Activated CD8-positive, alpha-beta T cell treated with anti-CD3 and anti-CD28 coated beads, Interleukin-2, amount 10 ng/mL, durations not matched to agents 7 days and 5 days (primary cell): ENCODE results near the gene TSPAN19. TPM values are rescaled to one million over a fixed set of nuclear protein-coding genes. Genes with fewer than 3 reads are reported as not detected.
A peak's percentile ranks its signal among the peaks of the same experiment; 100 is the strongest.

Source experiments
- ATAC-seq: fragments of 150-1000 bp; cut with Tn5 transposase; one replicate; pipeline ENCODE4 v1.10.0; 2021; ENCODE audit warnings: moderate library complexity
- CTCF ChIA-PET: fragments of 350-600 bp; sonication (Branson Sonifier 250); formaldehyde crosslinking; loops from one replicate; lab custom pipeline; 2021; ENCODE audit warnings: antibody characterized with exemption; lab: Charles Lee
- POLR2A ChIA-PET: fragments of 350-600 bp; sonication (Branson Sonifier 250); formaldehyde crosslinking; loops from one replicate; lab custom pipeline; 2021; ENCODE audit warnings: antibody characterized with exemption; lab: Charles Lee
- DNase-seq: peaks from one replicate; pipeline ENCODE4 v3.0.0-alpha.2; 2020
- H3K27ac Mint-ChIP-seq: one replicate; pipeline ENCODE4 v1.8.0; 2021; ENCODE audit warnings: mild to moderate bottlenecking, mixed read lengths
- H3K27me3 Mint-ChIP-seq: one replicate; pipeline ENCODE4 v1.8.0; 2021; ENCODE audit warnings: low read depth, mixed read lengths
- H3K36me3 Mint-ChIP-seq: one replicate; pipeline ENCODE4 v1.8.0; 2021; ENCODE audit warnings: low read depth, mixed read lengths
- H3K4me1 Mint-ChIP-seq: one replicate; pipeline ENCODE4 v1.8.0; 2021; ENCODE audit warnings: low read depth, mixed read lengths
- H3K4me3 Mint-ChIP-seq: one replicate; pipeline ENCODE4 v1.8.0; 2021; ENCODE audit warnings: mild to moderate bottlenecking, mixed read lengths
- H3K9me3 Mint-ChIP-seq: one replicate; pipeline ENCODE4 v1.8.0; 2022; ENCODE audit warnings: mixed read lengths; ENCODE audit not compliant: insufficient read depth
- total RNA-seq, 2 experiments: library from RNA; stranded (reverse); gene quantifications; one replicate each; pipeline ENCODE4 v1.2.3, GENCODE V29; 2021

Gene TSPAN19
- not detected for total RNA-seq

DNA sequence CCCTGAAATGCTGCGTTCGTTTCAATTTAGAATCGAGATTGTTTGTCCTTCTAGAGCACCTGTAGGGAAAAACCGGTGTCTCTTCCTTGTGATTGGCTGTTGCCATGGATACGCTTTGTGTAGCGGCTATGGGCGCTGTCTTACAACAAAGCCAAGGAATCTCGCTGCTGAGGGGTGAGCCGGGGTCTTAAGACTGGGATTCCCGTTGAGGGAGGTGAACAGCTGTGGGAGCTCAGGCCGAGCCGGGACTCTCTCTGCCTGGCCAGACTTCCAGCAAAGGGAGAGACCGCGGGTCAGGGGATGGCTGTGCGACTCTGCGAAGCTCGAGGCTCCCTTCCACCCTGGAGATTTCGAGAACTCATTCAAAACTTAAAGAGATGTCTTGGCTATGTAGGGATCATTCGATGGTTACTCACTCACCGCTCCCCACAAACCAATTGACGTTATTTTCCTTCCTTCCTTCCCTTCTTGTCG lies at the start of gene TSPAN19, which contains the start of gene LRRIQ1:
Gene TSPAN19 (minus strand): TSS at position 44 of the 474 bp plus-strand sequence. CDS start 6,331 bp downstream, outside the sequence.
Gene LRRIQ1 (plus strand): TSS at position 118 of the 474 bp plus-strand sequence. CDS start 1,826 bp downstream, outside the sequence.
- no peaks in the 10 kb centered on the region for H3K36me3 Mint-ChIP-seq
- peaks cover 5% of the 10 kb centered on the region for H3K4me1 Mint-ChIP-seq
- POLR2A ChIA-PET, result no interaction called here
- peak within 1 kb of the TSS; percentile 68 for H3K4me3 Mint-ChIP-seq
- CTCF ChIA-PET, result interaction anchor here (0.6 to 1.3 kb wide), 2 partner anchors 42 to 161 kb away, joined by 3 to 5 read pairs; no protein-coding TSS in a partner anchor
- H3K9me3 Mint-ChIP-seq, result no peaks in the 10 kb centered on the region
- H3K27me3 Mint-ChIP-seq, result peaks cover 6% of the 10 kb centered on the region
- H3K27ac Mint-ChIP-seq, result no peak within 1 kb of the TSS
- DNase-seq, result peak; percentile 48
- ATAC-seq, result peak; percentile 71

DNA sequence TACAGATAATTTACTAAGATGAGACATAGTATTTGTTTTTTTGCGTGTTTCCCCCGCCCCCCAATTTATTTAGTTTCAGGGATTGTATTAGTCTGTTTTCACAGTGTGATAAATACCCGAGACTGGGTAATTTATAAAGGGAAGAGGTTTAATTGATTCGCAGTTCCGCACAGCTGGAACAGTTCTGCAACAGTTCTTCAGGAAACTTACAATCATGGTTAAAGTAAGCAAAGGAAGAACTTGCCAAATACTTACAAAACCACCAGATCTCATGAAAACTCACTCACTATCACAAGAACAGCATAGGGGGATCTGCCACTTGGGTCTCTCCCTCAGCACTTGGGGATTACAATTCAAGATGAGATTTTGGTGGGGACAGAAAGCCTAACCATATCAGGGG lies 49.0 kb upstream of the TSPAN19 start:
- H3K4me1 Mint-ChIP-seq, result no peaks in the 10 kb centered on the region
- H3K4me3 Mint-ChIP-seq, result no peak overlapping the region
- ATAC-seq (no peak), DNase-seq (no peak)
- no peaks in the 10 kb centered on the region for H3K36me3 Mint-ChIP-seq
- CTCF ChIA-PET, result no interaction called here
- no peaks in the 10 kb centered on the region for H3K27me3 Mint-ChIP-seq
- no peaks in the 10 kb centered on the region for H3K9me3 Mint-ChIP-seq
- H3K27ac Mint-ChIP-seq, result no peak overlapping the region
- POLR2A ChIA-PET, result no interaction called here

DNA sequence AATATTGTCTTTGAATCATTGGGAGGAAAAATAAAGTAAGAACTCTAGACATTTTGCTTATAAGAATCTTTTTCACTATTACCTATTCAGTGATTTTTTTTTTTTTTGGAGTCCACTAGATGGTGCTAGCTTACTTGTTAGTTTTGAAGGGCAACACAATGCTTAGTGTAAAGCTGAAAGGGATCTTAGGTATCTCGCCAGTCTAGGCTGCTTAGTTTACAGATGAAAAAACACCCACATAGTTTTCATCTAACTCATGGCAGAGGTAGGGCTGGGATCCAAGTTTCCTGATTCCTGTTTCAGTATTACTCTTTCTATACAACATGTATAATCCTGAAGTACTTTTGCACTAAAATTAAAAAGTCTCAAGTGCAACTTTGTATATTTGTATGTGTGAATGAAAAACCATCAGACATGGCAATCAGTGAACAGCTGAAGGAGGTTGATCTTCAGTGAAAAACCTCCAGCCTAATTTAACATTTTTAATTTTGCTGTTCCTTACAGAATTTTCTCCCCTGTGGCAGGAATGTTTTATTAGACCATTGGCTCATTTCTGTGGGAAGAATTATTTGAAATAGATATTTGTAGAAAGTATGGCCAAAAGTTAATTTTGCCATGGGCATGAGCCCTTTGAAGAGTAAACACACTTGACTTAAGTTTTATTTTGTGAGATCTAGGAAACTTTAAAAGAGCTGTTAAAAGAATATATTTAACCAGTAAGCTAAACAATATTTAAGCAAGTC lies 40.8 kb upstream of the TSPAN19 start:
- ATAC-seq (no peak), DNase-seq (no peak)
- no peak overlapping the region for H3K27ac Mint-ChIP-seq
- POLR2A ChIA-PET, result no interaction called here
- no peaks in the 10 kb centered on the region for H3K9me3 Mint-ChIP-seq
- CTCF ChIA-PET, result interaction anchor here (1.3 kb wide), 1 partner anchor 20 kb away, joined by 5 read pairs; no protein-coding TSS in a partner anchor
- no peaks in the 10 kb centered on the region for H3K27me3 Mint-ChIP-seq
- H3K36me3 Mint-ChIP-seq, result no peaks in the 10 kb centered on the region
- no peaks in the 10 kb centered on the region for H3K4me1 Mint-ChIP-seq
- H3K4me3 Mint-ChIP-seq, result no peak overlapping the region

DNA sequence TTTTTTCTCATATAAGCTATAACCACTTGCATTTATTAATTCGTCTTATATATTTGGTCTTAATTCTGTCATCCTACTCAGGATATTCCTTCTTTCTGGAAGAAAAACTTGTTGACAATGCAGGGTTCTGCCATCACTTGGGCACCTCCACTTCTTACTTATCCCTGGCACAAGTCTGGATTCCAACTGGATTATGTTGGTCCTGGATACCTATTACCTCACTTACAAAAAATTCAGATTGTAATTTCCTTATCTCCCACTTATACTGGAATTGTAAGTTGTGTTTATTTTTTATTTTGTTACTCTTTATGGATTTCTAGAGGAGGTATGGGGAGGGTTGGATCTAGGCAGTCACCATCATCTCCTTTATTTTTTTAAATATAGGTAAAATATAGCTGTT lies 36.7 kb upstream of the TSPAN19 start:
- DNase-seq, result no peak
- POLR2A ChIA-PET, result no interaction called here
- CTCF ChIA-PET, result no interaction called here
- no peak overlapping the region for H3K4me3 Mint-ChIP-seq
- ATAC-seq, result no peak
- H3K9me3 Mint-ChIP-seq, result no peaks in the 10 kb centered on the region
- no peak overlapping the region for H3K27ac Mint-ChIP-seq
- H3K36me3 Mint-ChIP-seq, result no peaks in the 10 kb centered on the region
- H3K27me3 Mint-ChIP-seq, result no peaks in the 10 kb centered on the region
- H3K4me1 Mint-ChIP-seq, result no peaks in the 10 kb centered on the region

DNA sequence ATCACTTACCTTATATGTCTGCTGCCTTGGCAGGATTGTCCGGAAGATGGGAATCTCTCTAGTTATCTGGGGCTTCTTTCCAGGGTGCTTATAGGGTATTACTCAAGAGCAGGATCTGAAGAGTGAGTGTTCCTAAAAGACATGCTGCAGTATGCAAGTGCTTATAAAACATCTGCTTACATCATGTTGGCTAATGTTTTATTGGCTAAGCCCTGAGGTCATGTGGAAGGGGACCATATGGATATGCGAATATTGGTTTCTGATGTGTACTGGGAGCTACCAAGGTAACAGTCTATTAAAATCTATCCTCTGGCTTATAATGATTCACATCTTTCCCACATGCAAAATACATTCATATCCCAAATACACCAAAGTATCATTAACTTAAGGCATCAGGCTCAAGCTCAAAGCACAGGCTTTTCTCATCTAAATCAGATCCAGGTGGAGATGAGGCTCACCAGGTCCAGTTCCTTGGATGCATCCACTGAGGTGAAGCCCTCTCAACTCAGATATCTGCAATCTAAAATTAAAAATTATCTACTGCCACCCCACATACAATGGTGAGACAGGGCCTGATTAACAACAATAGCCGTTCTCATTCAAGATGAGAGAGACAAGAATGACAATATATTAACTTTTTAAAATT lies 29.9 kb upstream of the TSPAN19 start:
- DNase-seq (no peak), ATAC-seq (no peak)
- no peaks in the 10 kb centered on the region for H3K27me3 Mint-ChIP-seq
- no peaks in the 10 kb centered on the region for H3K4me1 Mint-ChIP-seq
- POLR2A ChIA-PET, result no interaction called here
- no peak overlapping the region for H3K4me3 Mint-ChIP-seq
- H3K36me3 Mint-ChIP-seq, result no peaks in the 10 kb centered on the region
- CTCF ChIA-PET, result no interaction called here
- no peak overlapping the region for H3K27ac Mint-ChIP-seq
- no peaks in the 10 kb centered on the region for H3K9me3 Mint-ChIP-seq

DNA sequence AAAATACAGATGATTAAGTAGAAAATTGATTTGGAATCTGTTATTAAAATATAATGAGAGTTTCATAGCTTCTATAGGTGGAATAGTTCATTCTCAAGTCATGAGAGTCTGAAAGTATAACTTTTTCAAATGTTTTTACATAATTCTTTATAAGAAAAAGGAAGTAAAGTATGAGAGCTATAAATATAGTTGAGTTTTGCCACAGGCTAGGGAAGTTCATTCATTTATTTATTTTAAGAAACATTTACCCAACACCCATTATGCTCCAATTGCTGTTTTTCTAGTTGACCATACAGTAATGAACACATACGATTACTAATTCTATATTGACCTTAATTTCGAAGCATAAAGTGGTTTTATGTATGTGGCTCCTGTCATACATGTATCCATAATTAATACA lies 24.8 kb upstream of the TSPAN19 start:
- no peak overlapping the region for H3K4me3 Mint-ChIP-seq
- ChIA-PET POLR2A (no interaction called here), CTCF (no interaction called here)
- H3K27me3 Mint-ChIP-seq, result no peaks in the 10 kb centered on the region
- no peaks in the 10 kb centered on the region for H3K4me1 Mint-ChIP-seq
- no peak overlapping the region for H3K27ac Mint-ChIP-seq
- ATAC-seq, result no peak
- no peak for DNase-seq
- no peaks in the 10 kb centered on the region for H3K36me3 Mint-ChIP-seq
- no peaks in the 10 kb centered on the region for H3K9me3 Mint-ChIP-seq

DNA sequence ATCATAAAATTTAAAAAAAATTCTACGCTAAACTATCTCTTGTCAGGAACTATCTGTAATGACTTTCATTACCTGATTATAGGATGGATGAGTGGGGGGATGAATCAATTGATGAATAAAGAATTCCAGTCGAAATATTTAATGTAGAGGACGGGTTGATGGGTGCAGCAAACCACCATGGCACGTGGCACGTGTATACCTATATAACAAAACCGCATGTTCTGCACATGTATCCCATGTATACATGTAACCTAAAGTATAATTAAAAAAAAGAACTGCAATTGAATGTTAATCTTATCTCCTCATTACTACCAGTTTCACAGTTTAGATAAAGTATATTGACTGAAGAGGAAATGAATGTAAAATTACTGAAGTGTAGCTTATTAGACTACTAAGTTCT lies 23.5 kb upstream of the TSPAN19 start:
- ATAC-seq, result no peak
- ChIA-PET POLR2A (no interaction called here), CTCF (no interaction called here)
- H3K4me3 Mint-ChIP-seq, result no peak overlapping the region
- H3K4me1 Mint-ChIP-seq, result no peaks in the 10 kb centered on the region
- H3K27ac Mint-ChIP-seq, result no peak overlapping the region
- no peaks in the 10 kb centered on the region for H3K27me3 Mint-ChIP-seq
- H3K9me3 Mint-ChIP-seq, result no peaks in the 10 kb centered on the region
- no peaks in the 10 kb centered on the region for H3K36me3 Mint-ChIP-seq
- no peak for DNase-seq

DNA sequence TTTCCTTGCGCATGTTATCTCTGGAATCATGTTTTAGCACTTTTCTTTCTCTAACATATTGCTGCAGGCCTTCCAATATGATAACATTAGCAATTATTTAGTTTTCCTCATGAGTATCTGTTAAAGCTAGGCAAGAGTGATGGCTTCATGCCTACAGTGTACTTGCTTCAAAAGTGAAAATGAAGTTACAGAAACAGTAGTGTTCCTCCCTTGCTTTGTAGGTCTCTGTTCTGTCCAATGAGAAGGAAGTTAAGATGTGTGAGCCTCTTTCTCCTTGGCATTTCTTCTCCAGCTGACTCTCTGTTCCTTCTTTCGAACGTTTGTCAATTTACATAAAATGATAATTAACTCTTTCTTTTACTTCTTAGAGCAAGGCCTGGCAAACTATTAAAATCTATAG lies 22.3 kb upstream of the TSPAN19 start:
- CTCF ChIA-PET, result interaction anchor here (0.9 to 1.9 kb wide), 8 partner anchors 10 to 183 kb away, joined by 3 to 5 read pairs (median 4); no protein-coding TSS in a partner anchor
- Mint-ChIP-seq H3K27me3 (no peaks in the 10 kb centered on the region), H3K9me3 (no peaks in the 10 kb centered on the region), H3K4me3 (no peak overlapping the region), H3K27ac (no peak overlapping the region), H3K4me1 (no peaks in the 10 kb centered on the region), H3K36me3 (no peaks in the 10 kb centered on the region)
- ATAC-seq, result no peak
- no peak for DNase-seq
- POLR2A ChIA-PET, result no interaction called here

DNA sequence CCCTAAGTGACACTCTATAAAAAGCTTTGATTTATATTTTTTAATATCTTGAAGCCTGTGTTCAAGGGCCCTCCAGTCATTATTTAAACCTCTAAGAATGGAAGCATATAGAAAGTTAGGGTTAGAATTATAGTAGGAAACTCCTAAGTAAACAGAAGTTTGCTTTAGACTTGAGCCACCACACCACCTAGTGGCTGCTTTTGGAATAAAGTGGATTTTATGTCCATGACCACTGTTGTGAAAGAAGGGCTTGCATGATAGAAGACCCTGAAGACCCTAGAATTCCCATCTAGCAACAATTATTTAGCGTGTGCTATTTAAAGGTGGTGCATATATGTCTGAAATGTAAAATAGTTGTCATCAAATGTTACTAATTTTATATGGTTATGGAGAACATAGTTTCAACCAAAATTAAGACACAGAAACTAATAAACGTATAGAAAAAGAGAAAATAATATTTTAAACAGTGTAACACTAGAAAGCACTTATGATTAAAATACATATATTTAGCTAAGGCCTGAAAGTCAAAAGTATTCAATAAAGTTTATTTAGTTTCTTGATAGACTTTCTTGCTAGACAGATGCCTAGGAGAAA lies 21.4 kb upstream of the TSPAN19 start:
- Mint-ChIP-seq H3K27me3 (no peaks in the 10 kb centered on the region), H3K4me3 (no peak overlapping the region), H3K4me1 (no peaks in the 10 kb centered on the region), H3K27ac (no peak overlapping the region), H3K36me3 (no peaks in the 10 kb centered on the region), H3K9me3 (no peaks in the 10 kb centered on the region)
- ChIA-PET CTCF (interaction anchor here (0.9 to 1.9 kb wide), 10 partner anchors 9 to 193 kb away, joined by 3 to 5 read pairs (median 4); no protein-coding TSS in a partner anchor), POLR2A (no interaction called here)
- DNase-seq (peak; percentile 44), ATAC-seq (no peak)

DNA sequence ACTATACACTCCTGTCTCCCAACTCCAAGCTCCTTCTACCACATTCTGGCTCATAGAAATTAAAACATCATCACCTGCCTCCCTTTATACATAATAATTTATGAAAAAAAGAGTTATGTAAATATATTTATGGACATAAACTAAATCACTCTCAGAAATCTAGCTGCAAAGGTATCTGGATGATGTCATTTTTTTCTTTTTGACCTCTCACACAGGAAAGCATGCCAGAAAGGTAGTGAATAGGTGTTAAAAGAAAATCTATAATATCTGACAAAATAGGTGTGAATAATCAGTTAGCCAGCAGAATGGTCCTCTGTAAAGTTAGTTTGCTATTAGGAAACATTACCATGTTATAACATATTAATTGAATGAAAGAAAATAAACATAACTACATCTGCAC lies 7.8 kb upstream of the TSPAN19 start:
- no peaks in the 10 kb centered on the region for H3K4me1 Mint-ChIP-seq
- no peaks in the 10 kb centered on the region for H3K9me3 Mint-ChIP-seq
- H3K36me3 Mint-ChIP-seq, result no peaks in the 10 kb centered on the region
- CTCF ChIA-PET, result interaction anchor here (1.2 kb wide), 1 partner anchor 14 kb away, joined by 4 read pairs; no protein-coding TSS in a partner anchor
- POLR2A ChIA-PET, result no interaction called here
- no peaks in the 10 kb centered on the region for H3K27me3 Mint-ChIP-seq
- no peak overlapping the region for H3K4me3 Mint-ChIP-seq
- ATAC-seq (no peak), DNase-seq (no peak)
- H3K27ac Mint-ChIP-seq, result no peak overlapping the region

DNA sequence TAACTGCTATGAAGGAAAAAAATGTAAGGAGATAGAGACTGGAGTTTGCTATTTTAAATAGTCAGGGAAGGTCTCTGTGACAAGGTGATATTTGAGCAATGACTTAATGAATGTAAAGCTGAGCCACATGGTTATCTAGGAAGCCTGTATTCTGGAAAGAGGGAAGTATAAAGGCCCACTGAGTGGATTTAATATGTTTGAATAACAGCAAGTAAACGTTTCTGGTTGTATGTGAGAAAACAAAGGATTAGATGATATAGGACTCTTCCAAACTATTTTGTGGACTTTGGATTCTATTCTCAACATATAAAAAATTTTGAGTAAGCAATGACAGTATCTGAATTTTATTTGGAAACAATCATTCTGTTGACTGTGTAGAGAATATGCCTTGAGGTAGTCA lies 5.3 kb upstream of the TSPAN19 start:
- no peaks in the 10 kb centered on the region for H3K36me3 Mint-ChIP-seq
- POLR2A ChIA-PET, result no interaction called here
- ATAC-seq (no peak), DNase-seq (no peak)
- CTCF ChIA-PET, result no interaction called here
- no peak overlapping the region for H3K4me3 Mint-ChIP-seq
- peaks cover 2% of the 10 kb centered on the region for H3K27me3 Mint-ChIP-seq
- no peaks in the 10 kb centered on the region for H3K9me3 Mint-ChIP-seq
- H3K27ac Mint-ChIP-seq, result no peak overlapping the region
- H3K4me1 Mint-ChIP-seq, result peaks cover 1% of the 10 kb centered on the region

DNA sequence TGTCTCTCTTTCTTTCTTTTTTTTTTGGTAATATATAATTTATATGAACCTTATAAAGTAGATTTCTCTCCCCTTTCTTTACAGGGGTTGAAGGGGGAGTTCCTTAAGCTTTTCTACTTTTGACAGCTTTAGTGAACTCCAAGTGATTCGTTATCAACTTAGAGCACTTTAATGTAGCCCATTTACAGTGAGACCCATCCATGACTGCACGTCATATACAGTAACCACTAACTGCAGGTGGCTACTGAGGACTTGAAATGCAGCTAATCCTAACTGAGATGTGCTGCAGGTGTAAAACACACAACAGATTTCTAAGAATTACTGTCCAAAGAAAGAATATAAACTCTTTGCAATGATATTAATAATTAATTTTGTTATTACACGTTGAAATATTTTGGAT lies 656 bp upstream of the TSPAN19 start:
- Mint-ChIP-seq H3K9me3 (no peaks in the 10 kb centered on the region), H3K36me3 (no peaks in the 10 kb centered on the region), H3K27ac (no peak overlapping the region), H3K4me3 (peak overlapping the region; percentile 68), H3K4me1 (peaks cover 5% of the 10 kb centered on the region), H3K27me3 (peaks cover 6% of the 10 kb centered on the region)
- CTCF ChIA-PET, result interaction anchor here (0.6 to 1.3 kb wide), 2 partner anchors 41 to 162 kb away, joined by 3 to 5 read pairs; no protein-coding TSS in a partner anchor
- no peak for ATAC-seq
- POLR2A ChIA-PET, result no interaction called here
- no peak for DNase-seq
